ENCODE data around the gene TM9SF4.
"Not testable (repeated sequence)": the region's sequence is repeated elsewhere in the genome, so short reads cannot be mapped to it uniquely, and the experiment has no call there.

Gene TM9SF4

GRCh38 chr20:32191873-32192272 is 82.4 kb downstream of the TM9SF4 start:
- DNase-seq = no peak

- DNase-seq = no peak
Measured at GRCh38 chr20:32192698-32193097, 83.2 kb downstream of the TM9SF4 start.

- not testable (repeated sequence) for DNase-seq
Measured at GRCh38 chr20:32193336-32193735, 83.8 kb downstream of the TM9SF4 start.

- DNase-seq = no peak
Measured at GRCh38 chr20:32193996-32194395, 84.5 kb downstream of the TM9SF4 start.

GRCh38 chr20:32195581-32195980 is 86.1 kb downstream of the TM9SF4 start:
- no peak for DNase-seq

GRCh38 chr20:32196613-32197012 is 87.1 kb downstream of the TM9SF4 start:
- not testable (repeated sequence) for DNase-seq

GRCh38 chr20:32197136-32197535 is 87.6 kb downstream of the TM9SF4 start:
- not testable (repeated sequence) for DNase-seq

- no peak for DNase-seq
Measured at GRCh38 chr20:32199006-32199405, 89.5 kb downstream of the TM9SF4 start.

- no peak for DNase-seq
Measured at GRCh38 chr20:32201296-32201976, 91.9 kb downstream of the TM9SF4 start.

- DNase-seq = no peak
Measured at GRCh38 chr20:32201977-32202363, 92.5 kb downstream of the TM9SF4 start.

GRCh38 chr20:32203356-32204204 is 94.1 kb downstream of the TM9SF4 start:
- no peak for DNase-seq

GRCh38 chr20:32204205-32205109 is 94.9 kb downstream of the TM9SF4 start:
- DNase-seq = no peak

- DNase-seq = no peak
Measured at GRCh38 chr20:32205110-32205842, 95.8 kb downstream of the TM9SF4 start.

GRCh38 chr20:32205843-32206759 is 96.6 kb downstream of the TM9SF4 start:
- no peak for DNase-seq

GRCh38 chr20:32206760-32207625 is 97.5 kb downstream of the TM9SF4 start:
- peak; percentile 48 for DNase-seq

GRCh38 chr20:32207626-32208498 is 98.3 kb downstream of the TM9SF4 start, which contains the start of the genes PLAGL2 and POFUT1:
Gene PLAGL2, minus strand, starts transcription at chr20:32207743. Its CDS starts 5,565 bp downstream, at chr20:32202178.
Gene POFUT1, plus strand, starts transcription at chr20:32207880. Its CDS starts 62 bp downstream, at chr20:32207942.
- DNase-seq = peak; percentile 94

GRCh38 chr20:32208499-32209154 is 99.1 kb downstream of the TM9SF4 start:
- DNase-seq = no peak

- no peak for DNase-seq
Measured at GRCh38 chr20:32209850-32210605, 100.5 kb downstream of the TM9SF4 start.
